ACHN (cell line): ENCODE measurements around the gene SYT7.
A peak's percentile ranks its signal among the peaks of the same experiment; 100 is the strongest.

Experiments
- DNase-seq: peaks from one replicate; pipeline ENCODE4 v3.0.0-alpha.2; 2015
- in situ Hi-C: cut with HindIII; loops from 2 replicates; pipeline ENCODE4 v1.10.0; 2017; ENCODE audit warnings: low sequenced_read_pairs, low pct_ligation_motif_present, low pct_unique_long_range_greater_than_20kb

Gene SYT7

DNA sequence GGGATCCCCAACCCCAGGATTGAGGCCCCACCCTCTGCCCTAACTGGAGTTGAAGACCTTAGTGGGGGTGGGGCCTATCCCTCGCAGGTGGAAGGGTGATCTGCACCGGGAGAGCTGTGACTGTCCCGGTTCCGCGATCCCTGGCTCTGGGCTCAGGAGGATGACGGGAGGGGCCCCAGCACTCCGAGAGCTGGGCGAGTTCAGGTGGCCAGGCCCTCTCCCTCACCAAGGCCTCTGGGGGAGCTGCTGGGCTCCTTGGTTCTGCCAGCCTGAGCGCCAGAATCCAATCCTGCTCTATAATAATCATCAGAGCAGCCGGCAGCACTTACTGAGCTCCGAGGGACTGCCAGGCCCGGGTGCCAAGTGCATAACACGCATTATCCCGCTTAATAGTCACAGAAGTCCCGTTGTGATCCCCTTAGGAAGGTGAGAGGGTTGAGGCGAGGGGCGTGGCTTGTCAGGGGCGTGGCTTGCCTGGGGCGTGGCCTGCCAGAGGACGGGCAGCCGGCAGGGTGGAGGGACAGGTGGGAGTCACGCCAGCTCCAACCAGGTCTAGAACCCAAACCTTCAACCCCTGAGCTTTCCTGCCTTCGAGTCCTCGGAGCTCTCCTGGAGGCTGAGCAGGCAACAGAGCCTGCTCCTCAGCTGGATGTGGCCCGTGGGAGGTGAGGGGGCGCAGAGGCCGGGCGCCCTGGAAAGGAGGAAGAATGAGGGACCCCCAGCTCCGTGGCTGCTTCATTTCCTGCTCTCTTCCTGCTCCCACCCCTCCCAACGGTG is 7.3 kb upstream of the SYT7 start:
- DNase-seq, result peak; percentile 35
- in situ Hi-C loops, result no loop called here

- DNase-seq, result peak; percentile 20
- in situ Hi-C loops, result no loop called here
Measured at GRCh38 chr11:61587541-61587941, 6.7 kb upstream of the SYT7 start.

- in situ Hi-C loops, result no loop called here
- no peak for DNase-seq
Measured at GRCh38 chr11:61586792-61587430, 6.0 kb upstream of the SYT7 start.

- in situ Hi-C loops, result no loop called here
- no peak for DNase-seq
Measured at GRCh38 chr11:61585115-61585514, 4.2 kb upstream of the SYT7 start.

- no peak for DNase-seq
- in situ Hi-C loops, result no loop called here
Measured at GRCh38 chr11:61581931-61582330, 1.1 kb upstream of the SYT7 start.

DNA sequence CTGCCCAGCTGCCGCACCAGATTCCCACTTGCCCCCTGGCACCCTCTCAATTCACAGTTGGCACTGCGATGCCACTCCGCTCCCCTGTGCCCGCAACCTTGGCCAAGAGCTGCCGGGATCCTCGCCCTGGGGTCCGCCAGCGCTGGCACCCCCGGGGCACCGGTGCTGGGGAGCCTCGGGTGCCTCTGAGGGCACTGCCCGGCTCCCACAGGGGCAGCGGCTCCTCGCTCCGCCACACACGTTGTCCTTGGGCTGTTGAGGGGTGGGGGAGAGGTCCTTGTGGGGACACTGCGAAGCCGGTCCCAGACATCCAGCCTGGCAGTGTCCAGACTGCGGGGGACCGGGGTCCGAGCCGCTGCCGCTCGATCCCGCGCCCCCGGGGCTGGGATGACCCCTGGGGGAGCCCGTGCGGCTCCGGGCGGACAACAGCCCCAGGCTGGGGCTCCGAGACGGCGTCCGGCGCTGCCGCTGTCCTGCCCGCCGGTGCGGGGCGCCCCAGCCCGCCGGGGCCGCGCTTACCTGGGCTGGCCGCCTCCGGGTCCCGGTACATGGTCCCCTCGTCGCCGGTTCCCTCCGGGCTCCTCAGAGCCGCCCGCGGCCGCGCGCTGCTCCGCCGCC is 496 bp downstream of the SYT7 start:
- peak; percentile 5 for DNase-seq
- in situ Hi-C loops, result no loop called here

DNA sequence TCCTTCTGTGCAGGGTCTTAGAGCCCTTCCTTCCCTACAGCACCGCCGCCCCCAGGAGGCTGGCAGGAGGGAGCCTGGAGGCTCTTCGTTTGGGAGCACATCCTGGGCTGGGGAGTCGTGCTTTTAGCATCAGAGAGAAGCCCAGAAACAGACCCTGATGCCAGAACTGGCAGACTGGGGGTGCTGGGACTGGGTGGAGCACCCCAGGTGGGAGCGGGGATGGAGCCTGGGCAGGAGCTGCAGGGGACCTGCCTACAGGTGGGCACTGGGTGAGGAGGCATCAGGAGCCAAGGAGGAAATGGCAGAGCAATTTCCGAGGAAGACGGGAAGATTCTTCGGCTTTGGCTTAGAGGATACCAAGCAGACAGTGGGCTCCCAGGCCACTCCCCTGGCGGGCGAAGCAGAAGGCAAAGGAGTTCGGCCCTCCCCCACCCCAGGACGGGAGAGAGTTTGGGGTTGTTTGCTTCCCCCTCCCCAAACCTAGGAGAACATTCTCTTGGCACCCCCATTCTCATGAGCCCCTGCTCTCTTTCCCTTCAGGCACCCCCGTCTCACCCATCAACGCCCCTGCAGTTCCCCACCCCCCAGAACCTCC is 1.1 kb downstream of the SYT7 start:
- in situ Hi-C loops, result no loop called here
- no peak for DNase-seq

DNA sequence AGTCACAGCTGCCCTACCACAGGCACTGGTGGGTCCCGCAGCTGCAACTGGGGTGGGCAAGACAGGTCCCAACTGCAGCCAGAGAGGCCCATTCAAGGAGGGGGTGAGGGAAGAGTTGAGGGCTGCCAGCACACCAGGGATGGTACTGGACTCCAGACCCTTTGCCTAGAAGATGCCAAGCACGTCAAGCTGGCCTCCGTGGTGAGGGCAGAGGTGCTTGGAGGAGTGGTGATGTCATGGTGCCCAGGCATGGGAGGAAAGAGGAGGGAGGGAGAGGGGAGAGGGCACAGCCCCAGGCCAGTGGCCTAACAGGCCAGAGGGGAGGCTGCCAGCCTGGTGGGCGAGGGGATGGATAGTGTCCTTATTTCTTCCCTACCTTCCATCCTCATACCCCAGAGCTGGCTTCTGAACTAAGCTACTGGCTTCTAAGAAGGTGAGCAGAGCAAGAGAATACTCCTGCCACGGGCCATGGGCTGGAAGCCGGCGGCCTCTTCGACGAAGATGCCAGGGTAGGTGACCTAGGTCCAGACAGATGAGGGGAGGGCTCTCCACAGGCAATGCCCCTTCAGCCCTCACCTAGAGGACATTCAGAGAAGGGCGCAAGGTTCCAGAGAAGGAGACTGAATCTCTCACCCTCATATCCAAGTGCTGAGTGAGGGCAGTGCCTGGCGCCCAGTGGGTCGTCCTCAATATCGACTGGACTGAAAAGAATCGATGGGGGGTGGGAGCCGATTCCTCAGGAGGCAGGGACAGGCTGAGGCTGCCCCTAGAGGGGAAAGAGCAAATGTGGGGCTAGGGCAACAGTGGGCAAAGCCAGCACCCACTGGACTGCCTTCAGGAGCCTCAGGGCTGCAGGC is 1.8 kb downstream of the SYT7 start:
- in situ Hi-C loops, result no loop called here
- DNase-seq, result no peak

GRCh38 chr11:61577383-61578118 is 3.3 kb downstream of the SYT7 start:
- peak; percentile 19 for DNase-seq
- in situ Hi-C loops, result no loop called here

DNA sequence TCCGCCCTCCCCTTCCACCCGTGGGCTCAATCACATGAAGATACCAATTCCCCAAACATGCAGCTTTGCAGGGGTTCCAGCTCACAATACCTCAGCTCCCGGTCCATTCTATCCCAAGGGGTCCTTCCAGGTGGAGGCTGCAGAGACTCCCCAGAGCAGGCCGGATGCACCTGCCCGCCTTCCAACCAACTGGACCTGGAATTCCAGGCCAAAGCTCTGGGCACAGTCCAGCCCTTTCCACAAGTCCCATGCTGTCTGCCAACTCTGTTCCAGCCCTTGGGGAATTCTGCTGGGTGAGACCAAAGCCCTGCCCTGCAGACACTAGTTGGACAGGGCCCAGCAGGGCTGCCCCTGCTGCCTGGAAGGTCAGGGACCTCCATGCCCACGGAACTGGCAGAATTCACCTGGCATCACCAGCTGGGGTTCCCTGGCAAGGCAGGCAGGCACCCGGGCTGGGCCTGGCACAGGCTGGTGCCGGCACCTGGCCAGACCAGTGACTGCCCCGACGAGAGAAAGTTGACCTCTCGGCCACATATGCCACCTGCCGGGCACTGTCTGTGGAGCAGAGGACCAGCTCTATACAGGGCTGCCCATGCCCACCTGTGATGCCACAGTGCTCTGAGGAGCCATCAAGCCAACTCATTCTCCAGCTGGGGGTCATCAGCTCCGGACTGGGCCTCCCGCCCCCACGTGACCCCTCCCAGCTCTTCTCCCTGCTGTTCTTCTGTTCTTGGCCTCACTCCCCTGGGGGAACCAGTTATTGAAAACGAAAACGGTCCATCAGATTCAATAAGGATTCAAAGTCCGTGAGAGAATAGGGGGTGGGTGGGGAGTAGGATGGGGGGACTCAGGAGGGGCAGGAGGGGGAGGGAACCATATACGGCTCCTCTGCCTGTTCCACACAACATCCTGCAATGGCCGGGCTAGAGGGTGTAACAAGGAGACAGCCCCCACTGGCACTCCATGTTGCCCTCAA is 4.7 kb downstream of the SYT7 start:
- in situ Hi-C loops, result no loop called here
- DNase-seq, result no peak

- no peak for DNase-seq
- in situ Hi-C loops, result no loop called here
Measured at GRCh38 chr11:61574611-61575010, 6.3 kb downstream of the SYT7 start.

- in situ Hi-C loops, result no loop called here
- no peak for DNase-seq
Measured at GRCh38 chr11:61572913-61573312, 8.0 kb downstream of the SYT7 start.

- in situ Hi-C loops, result no loop called here
- DNase-seq, result no peak
Measured at GRCh38 chr11:61571869-61572268, 9.0 kb downstream of the SYT7 start.

GRCh38 chr11:61571337-61571736 is 9.5 kb downstream of the SYT7 start:
- no peak for DNase-seq

GRCh38 chr11:61569701-61570100 is 11.2 kb downstream of the SYT7 start:
- no peak for DNase-seq
- in situ Hi-C loops, result no loop called here

More at GRCh38 chr11:61571337-61571736, 9.5 kb downstream of the SYT7 start:
- in situ Hi-C loops, result no loop called here

GRCh38 chr11:61569018-61569417 is 11.9 kb downstream of the SYT7 start:
- in situ Hi-C loops, result no loop called here
- DNase-seq, result no peak
